Cardiac atrium fibroblast (primary cell): ENCODE measurements around the gene C1RL. TPM values are rescaled to one million over a fixed set of nuclear protein-coding genes. Genes with fewer than 3 reads are reported as not detected.

Source experiments
- total RNA-seq: library from RNA; depleted of rRNA; stranded (reverse); fragments of >200 nt; gene quantifications from 2 replicates; pipeline ENCODE4 v1.2.3, GENCODE V29; 2015

C1RL gene, protein sequence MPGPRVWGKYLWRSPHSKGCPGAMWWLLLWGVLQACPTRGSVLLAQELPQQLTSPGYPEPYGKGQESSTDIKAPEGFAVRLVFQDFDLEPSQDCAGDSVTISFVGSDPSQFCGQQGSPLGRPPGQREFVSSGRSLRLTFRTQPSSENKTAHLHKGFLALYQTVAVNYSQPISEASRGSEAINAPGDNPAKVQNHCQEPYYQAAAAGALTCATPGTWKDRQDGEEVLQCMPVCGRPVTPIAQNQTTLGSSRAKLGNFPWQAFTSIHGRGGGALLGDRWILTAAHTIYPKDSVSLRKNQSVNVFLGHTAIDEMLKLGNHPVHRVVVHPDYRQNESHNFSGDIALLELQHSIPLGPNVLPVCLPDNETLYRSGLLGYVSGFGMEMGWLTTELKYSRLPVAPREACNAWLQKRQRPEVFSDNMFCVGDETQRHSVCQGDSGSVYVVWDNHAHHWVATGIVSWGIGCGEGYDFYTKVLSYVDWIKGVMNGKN
- total RNA-seq, result 37.0 and 126 TPM in 2 replicates

DNA sequence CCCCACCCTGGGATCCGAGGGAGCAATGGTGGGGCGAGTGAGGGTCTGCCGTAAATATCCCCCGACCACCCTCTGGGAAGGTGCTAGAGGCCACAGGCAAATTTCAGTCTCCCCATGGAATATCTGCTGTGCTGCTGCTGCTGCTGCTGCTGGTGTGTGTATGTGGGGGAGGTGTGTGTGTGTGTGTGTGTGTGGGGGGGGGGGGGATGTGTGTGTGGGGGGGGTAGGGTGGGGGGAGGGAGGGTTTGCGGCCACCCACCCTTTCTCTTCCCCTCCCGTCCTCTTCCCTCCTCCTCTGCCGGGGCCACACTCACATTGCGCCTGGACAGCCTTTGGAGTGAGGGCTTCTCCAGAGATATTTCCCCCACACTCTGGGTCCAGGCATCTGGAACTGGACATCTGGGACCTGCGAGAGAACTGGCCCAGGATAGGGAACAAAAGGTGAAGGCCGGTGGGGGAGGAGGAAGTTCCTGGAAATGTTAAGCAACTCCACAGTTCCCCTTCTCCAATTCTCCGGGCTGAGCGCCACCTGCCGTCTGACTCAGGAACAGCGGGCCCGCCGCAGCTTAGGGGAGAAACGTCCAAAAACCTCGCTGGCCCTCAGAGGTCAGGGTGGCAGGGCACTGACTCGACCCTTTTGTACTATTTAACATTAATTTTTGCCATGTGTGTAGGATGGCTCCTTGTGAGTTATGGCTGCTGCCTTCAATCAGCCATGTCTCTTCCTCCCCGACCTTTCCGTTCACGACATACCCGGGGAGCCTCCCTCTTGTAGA, at the start of gene C1RL:
Gene C1RL, minus strand, starts transcription at position 419 of the 776 bp plus-strand sequence. Its CDS starts 34 bp downstream, at position 385.

GRCh38 chr12:7129872-7130691, 21.1 kb upstream of the C1RL start, which contains the start of gene CLSTN3:
TSS of gene CLSTN3 (plus strand) at chr12:7130371. CDS start at chr12:7130649, 278 bp downstream.

GRCh38 chr12:7128681-7129286, 19.8 kb upstream of the C1RL start, which contains the start of gene RBP5:
TSS of gene RBP5 (minus strand) at chr12:7128889. CDS start at chr12:7128775, 114 bp downstream.

DNA sequence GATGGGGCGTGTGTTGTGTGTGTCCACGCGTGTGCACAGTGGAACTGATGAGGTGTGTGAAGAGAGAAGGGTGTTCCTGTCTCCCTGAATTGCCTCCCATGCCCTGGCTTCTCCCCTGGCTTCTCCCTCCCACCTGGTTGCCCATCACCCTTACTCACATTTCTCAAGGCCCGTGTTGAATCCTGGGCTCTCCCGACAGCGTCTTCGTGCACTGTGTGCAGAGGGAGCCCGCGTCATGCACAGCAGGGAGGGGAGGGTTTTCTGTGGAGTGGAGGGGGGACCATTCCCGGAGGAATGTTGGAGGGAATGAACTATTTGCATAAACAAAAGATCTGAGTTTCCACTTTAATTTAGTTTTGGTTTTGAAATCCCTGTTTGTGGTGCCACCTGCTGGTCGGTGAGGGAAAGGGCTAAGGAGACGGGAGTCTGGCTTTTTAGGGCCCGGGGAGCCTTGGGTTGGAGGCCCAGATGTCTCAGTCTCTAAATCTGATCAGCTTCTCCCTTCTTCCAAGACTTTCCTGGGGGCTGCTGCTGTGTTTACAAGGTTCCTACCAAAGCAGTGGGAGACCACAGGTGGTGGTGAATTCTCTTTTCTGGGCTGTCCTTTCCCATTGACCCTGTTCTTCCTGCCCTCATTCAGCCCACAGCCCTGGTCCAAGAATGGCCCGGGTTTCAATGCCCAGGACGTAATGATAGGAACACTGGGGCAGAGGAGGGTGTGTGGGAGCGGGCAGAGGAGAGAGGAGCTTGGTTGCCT, 16.6 kb downstream of the C1RL start, which contains the start of gene C1R:
Gene C1R, minus strand, starts transcription at position 217 of the 757 bp plus-strand sequence. Its CDS starts 57 bp downstream, at position 160.

DNA sequence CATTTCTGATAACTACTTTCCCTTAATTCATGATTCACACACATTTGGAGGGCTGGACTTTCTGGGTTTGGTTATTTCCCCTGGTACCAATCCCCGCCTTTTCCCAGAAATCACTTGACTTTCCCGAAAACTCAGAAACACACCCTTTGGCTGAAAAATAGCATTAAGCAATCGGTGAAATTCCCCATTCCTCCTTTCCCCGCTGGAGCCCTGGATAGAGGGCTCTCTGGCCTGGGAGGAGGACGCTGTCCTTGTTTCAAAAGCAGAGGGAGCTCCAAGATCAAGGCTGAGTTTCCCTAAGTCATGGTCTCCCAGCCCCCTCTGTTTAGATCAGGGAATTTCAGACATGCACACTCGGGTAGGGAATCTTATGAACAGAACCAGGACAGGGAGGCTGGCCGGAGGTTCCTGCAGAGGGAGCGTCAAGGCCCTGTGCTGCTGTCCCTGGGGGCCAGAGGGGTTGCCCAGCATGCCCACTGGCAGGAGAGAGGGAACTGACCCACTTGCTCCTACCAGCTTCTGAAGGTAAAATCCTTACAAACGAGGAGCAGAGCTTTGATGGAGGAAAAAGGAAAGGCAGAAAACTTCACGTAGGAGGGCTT, 48.6 kb downstream of the C1RL start, which contains the start of gene C1S:
Gene C1S, plus strand, starts transcription at position 366 of the 602 bp plus-strand sequence. CDS start 1,195 bp downstream, outside the sequence.

Other genes with a start within 250 kb of the C1RL start
- gene TPI1, start 241.7 kb downstream of the C1RL start, total RNA-seq, result 2,290 and 2,319 TPM in 2 replicates
- gene SPSB2, start 235.9 kb downstream of the C1RL start, total RNA-seq, result 2.4 and 3.8 TPM in 2 replicates
- 7.2 and 8.1 TPM in 2 replicates for gene LRRC23, start 204.4 kb downstream of the C1RL start, total RNA-seq
- gene ENO2, start 194.6 kb downstream of the C1RL start, total RNA-seq, result 35.2 and 59.6 TPM in 2 replicates
- gene ATN1, start 181.3 kb downstream of the C1RL start, total RNA-seq, result 11.5 and 19.7 TPM in 2 replicates
- not detected in 2 replicates for gene RNU7-1, start 165.4 kb downstream of the C1RL start, total RNA-seq
- 260 and 364 TPM in 2 replicates for gene C12orf57, start 165.2 kb downstream of the C1RL start, total RNA-seq
- gene PTPN6, start 157.9 kb downstream of the C1RL start, total RNA-seq, result under 0.01 TPM in 1 of 2 replicates, not detected in the other
- gene PHB2, start 138.6 kb downstream of the C1RL start, total RNA-seq, result 224 and 241 TPM in 2 replicates
- 20.4 and 34.0 TPM in 2 replicates for gene EMG1, start 138.3 kb downstream of the C1RL start, total RNA-seq
- 26.4 and 29.3 TPM in 2 replicates for gene LPCAT3, start 90.7 kb downstream of the C1RL start, total RNA-seq
- 143 and 352 TPM in 2 replicates for gene C1S, start 48.5 kb downstream of the C1RL start, total RNA-seq
- gene C1R, start 16.8 kb downstream of the C1RL start, total RNA-seq, result 266 and 542 TPM in 2 replicates
- not detected in 2 replicates for gene RBP5, start 19.7 kb upstream of the C1RL start, total RNA-seq
- gene CLSTN3, start 21.2 kb upstream of the C1RL start, total RNA-seq, result 6.1 and 13.1 TPM in 2 replicates
- 13.2 and 27.9 TPM in 2 replicates for gene PEX5, start 80.5 kb upstream of the C1RL start, total RNA-seq
- not detected in 2 replicates for gene ACSM4, start 194.9 kb upstream of the C1RL start, total RNA-seq